GM23248 (cell line): ENCODE data around the gene LRRC66. TPM values are rescaled to one million over a fixed set of nuclear protein-coding genes. Genes with fewer than 3 reads are reported as not detected.

Experiments used
- DNase-seq: peaks from one replicate; pipeline ENCODE4 v3.0.0-alpha.2; 2015
- H2AFZ ChIP-seq: fragments of 200-600 bp; sonication (generic); 2 replicates; pipeline ENCODE4 v1.6.1; 2016; ENCODE audit warnings: antibody characterized with exemption
- H3F3A ChIP-seq: fragments of 200-600 bp; sonication (generic); 2 replicates; pipeline ENCODE4 v1.6.1; 2016; ENCODE audit warnings: mild to moderate bottlenecking, antibody characterized with exemption, mixed run types; ENCODE audit not compliant: insufficient read depth
- H3K27ac ChIP-seq: fragments of 200-600 bp; sonication (generic); 2 replicates; pipeline ENCODE4 v1.5.1; 2016; ENCODE audit warnings: mild to moderate bottlenecking
- H3K27me3 ChIP-seq: fragments of 200-600 bp; sonication (generic); replicated peaks from 2 replicates; pipeline ENCODE4 v1.6.1; 2016; ENCODE audit warnings: mild to moderate bottlenecking; ENCODE audit not compliant: insufficient read depth
- H3K36me3 ChIP-seq: fragments of 200-600 bp; sonication (generic); 2 replicates; pipeline ENCODE4 v1.6.1; 2016; ENCODE audit warnings: low read depth, mild to moderate bottlenecking
- H3K4me1 ChIP-seq: fragments of 200-600 bp; sonication (generic); 2 replicates; pipeline ENCODE4 v1.6.1; 2016; ENCODE audit warnings: mild to moderate bottlenecking; ENCODE audit not compliant: insufficient read depth
- H3K4me2 ChIP-seq: fragments of 200-600 bp; sonication (generic); one replicate; pipeline ENCODE4 v1.6.1; 2016; ENCODE audit warnings: mild to moderate bottlenecking; ENCODE audit not compliant: unreplicated experiment
- H3K4me3 ChIP-seq: fragments of 200-600 bp; sonication (generic); 2 replicates; pipeline ENCODE4 v1.5.1; 2016; ENCODE audit warnings: mild to moderate bottlenecking
- H3K79me2 ChIP-seq: fragments of 200-600 bp; sonication (generic); 2 replicates; pipeline ENCODE4 v1.6.1; 2016; ENCODE audit warnings: mild to moderate bottlenecking; ENCODE audit not compliant: insufficient read depth
- H3K9ac ChIP-seq: fragments of 200-600 bp; sonication (generic); 2 replicates; pipeline ENCODE4 v1.6.1; 2016; ENCODE audit warnings: mild to moderate bottlenecking
- H3K9me2 ChIP-seq: fragments of 200-600 bp; sonication (generic); 2 replicates; pipeline ENCODE4 v1.6.1; 2016; ENCODE audit warnings: mixed run types, mild to moderate bottlenecking, moderate library complexity; ENCODE audit not compliant: insufficient read depth
- H3K9me3 ChIP-seq: fragments of 200-600 bp; sonication (generic); one replicate; pipeline ENCODE4 v1.6.1; 2017; ENCODE audit warnings: low read depth
- H4K20me1 ChIP-seq: fragments of 200-600 bp; sonication (generic); 2 replicates; pipeline ENCODE4 v1.6.0; 2016; ENCODE audit not compliant: insufficient read depth
- EZH2 ChIP-seq: fragments of 200-600 bp; sonication (generic); IDR thresholded peaks from 2 replicates; pipeline ENCODE4 v1.6.1; 2018; ENCODE audit warnings: antibody characterized with exemption, mild to moderate bottlenecking; ENCODE audit not compliant: insufficient read depth, poor library complexity, severe bottlenecking
- EZH2phosphoT487 ChIP-seq: fragments of 200-600 bp; sonication (generic); IDR thresholded peaks from 2 replicates; pipeline ENCODE4 v1.6.1; 2018; ENCODE audit warnings: antibody characterized with exemption, moderate library complexity, mild to moderate bottlenecking, low read depth; ENCODE audit not compliant: insufficient read depth
- WGBS, 2 experiments: methylation state at CpG; one replicate each; pipeline ENCODE4 v1.1.6; 2015 to 2017; ENCODE audit warnings: low lambda C conversion rate in 2 of 2, low coverage in 1 of 2; ENCODE audit errors: missing lambda C conversion rate in 2 of 2; 5-methylcytosine and 5-hydroxymethylcytosine counted together
- in situ Hi-C: fragments of 300-500 bp; cut with MboI; formaldehyde crosslinking; loops from 2 replicates; pipeline ENCODE4 v1.15.0; 2020
- polyA plus RNA-seq: library from polyadenylated mRNA; unstranded; fragments of >200 nt; fragmentation: Nextera tagmentation; extraction: Ambion mirVana; gene quantifications from 2 replicates; pipeline ENCODE4 v1.2.1, GENCODE V29; 2016
- small RNA-seq: library from RNA; depleted of rRNA; stranded (forward); fragments of <200 nt; gene quantifications from one replicate; pipeline ENCODE3, GENCODE V24; 2014; ENCODE audit warnings: low read depth, low replicate concordance
- total RNA-seq: library from RNA; depleted of rRNA; stranded (reverse); fragments of >200 nt; shearing (Covaris generic); gene quantifications from 2 replicates; pipeline ENCODE4 v1.2.3, GENCODE V29; 2014; rRNA removed

LRRC66 gene
- total and polyA plus RNA-seq, 2 experiments from 2014 or later, result 0.13 to 0.32 TPM

DNA sequence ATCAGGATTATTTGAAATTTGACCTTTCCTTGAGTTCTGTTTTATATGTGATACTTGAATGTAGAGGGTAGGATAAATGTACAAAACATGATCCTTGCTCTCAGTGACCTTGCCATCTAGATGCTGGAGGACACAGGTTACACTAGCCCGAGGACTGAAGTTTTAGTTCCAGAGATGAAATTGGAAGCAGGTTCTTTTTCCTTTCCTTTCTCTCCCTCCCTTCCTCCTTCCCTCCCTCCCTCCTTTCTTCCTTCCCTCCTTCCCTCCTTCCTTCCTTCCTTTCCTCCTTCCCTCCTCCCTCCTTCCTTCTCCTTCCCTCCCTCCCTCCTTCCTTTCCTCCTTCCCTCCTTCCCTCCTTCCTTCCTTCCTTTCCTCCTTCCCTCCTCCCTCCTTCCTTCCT is 54.3 kb downstream of the LRRC66 start:
- H3K9ac ChIP-seq, result no peak overlapping the region
- H3K4me2 ChIP-seq, result no peak overlapping the region
- no peak overlapping the region for H2AFZ ChIP-seq
- H3K4me3 ChIP-seq, result no peak overlapping the region
- H3K36me3 ChIP-seq, result no peaks in the 10 kb centered on the region
- no peaks in the 10 kb centered on the region for H3F3A ChIP-seq
- TF ChIP-seq EZH2, result no peak
- TF ChIP-seq EZH2phosphoT487, result no peak
- no peaks in the 10 kb centered on the region for H3K9me2 ChIP-seq
- 43 to 45% methylated on average over 1 of the region's 1 CpG for WGBS, 2 experiments
- H3K9me3 ChIP-seq, result no peaks in the 10 kb centered on the region
- in situ Hi-C loops, result no loop called here
- no peak overlapping the region for H3K27ac ChIP-seq
- no peaks in the 10 kb centered on the region for H4K20me1 ChIP-seq
- H3K27me3 ChIP-seq, result no peaks in the 10 kb centered on the region
- DNase-seq, result no peak
- H3K4me1 ChIP-seq, result no peaks in the 10 kb centered on the region
- H3K79me2 ChIP-seq, result no peaks in the 10 kb centered on the region

DNA sequence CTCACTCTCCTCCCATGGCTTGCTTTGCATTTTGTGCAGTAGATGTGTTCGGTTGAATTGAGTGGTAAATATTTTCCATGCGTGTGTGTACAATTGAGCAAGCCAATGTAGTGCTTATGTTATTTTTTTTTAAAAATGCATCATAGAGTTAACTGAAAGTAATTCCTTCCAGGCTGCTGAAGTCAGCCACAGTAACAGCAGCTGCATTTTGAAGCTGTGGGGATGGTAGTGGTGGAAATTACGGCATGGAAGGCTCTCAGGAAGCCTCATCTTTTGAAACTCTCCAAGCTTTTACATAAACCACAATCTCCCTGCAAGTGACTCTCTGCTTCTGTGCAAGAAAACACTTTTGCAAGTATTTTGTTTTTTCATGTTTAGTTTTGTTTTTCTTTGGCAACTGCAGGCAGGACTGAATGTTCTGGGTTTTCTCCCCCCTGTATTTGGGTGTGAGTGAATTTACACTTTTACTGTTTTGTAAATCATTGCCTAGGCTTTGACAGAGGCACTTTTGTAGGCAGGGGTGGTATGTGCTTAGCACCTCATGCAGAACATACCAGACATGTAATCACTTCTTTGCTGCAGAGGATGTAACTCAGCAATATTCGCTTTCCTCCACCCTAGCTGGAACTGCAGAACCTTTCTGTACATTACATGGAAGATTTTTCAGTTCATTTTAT is 56.2 kb downstream of the LRRC66 start:
- H3F3A ChIP-seq, result no peaks in the 10 kb centered on the region
- H3K27me3 ChIP-seq, result no peaks in the 10 kb centered on the region
- in situ Hi-C loops, result no loop called here
- H3K9me3 ChIP-seq, result no peaks in the 10 kb centered on the region
- no peak for DNase-seq
- H3K36me3 ChIP-seq, result no peaks in the 10 kb centered on the region
- H3K4me2 ChIP-seq, result no peak overlapping the region
- no peaks in the 10 kb centered on the region for H3K9me2 ChIP-seq
- H4K20me1 ChIP-seq, result no peaks in the 10 kb centered on the region
- no peak overlapping the region for H3K27ac ChIP-seq
- no peak for TF ChIP-seq EZH2phosphoT487
- TF ChIP-seq EZH2, result no peak
- no peak overlapping the region for H3K9ac ChIP-seq
- H2AFZ ChIP-seq, result no peak overlapping the region
- H3K4me3 ChIP-seq, result no peak overlapping the region
- no peaks in the 10 kb centered on the region for H3K4me1 ChIP-seq
- 10 to 11% methylated on average over 4 of the region's 4 CpGs for WGBS, 2 experiments
- H3K79me2 ChIP-seq, result no peaks in the 10 kb centered on the region

GRCh38 chr4:51960486-51960885 is 59.7 kb downstream of the LRRC66 start:
- 1 to 10% methylated on average over 4 of the region's 4 CpGs for WGBS, 2 experiments
- Histone ChIP-seq H3K4me3 (no peak overlapping the region), H3K4me1 (no peaks in the 10 kb centered on the region), H3K36me3 (no peaks in the 10 kb centered on the region), H4K20me1 (no peaks in the 10 kb centered on the region), H3K9me2 (no peaks in the 10 kb centered on the region), H3K9me3 (no peaks in the 10 kb centered on the region), H3K4me2 (no peak overlapping the region), H3F3A (no peaks in the 10 kb centered on the region), H3K27me3 (no peaks in the 10 kb centered on the region), H3K79me2 (no peaks in the 10 kb centered on the region), H3K27ac (no peak overlapping the region), H3K9ac (no peak overlapping the region), H2AFZ (no peak overlapping the region)
- in situ Hi-C loops, result no loop called here
- no peak for TF ChIP-seq EZH2
- TF ChIP-seq EZH2phosphoT487, result no peak
- no peak for DNase-seq

GRCh38 chr4:51958199-51958968 is 61.8 kb downstream of the LRRC66 start:
- no peak overlapping the region for H3K4me2 ChIP-seq
- no peak overlapping the region for H2AFZ ChIP-seq
- H3K4me1 ChIP-seq, result no peaks in the 10 kb centered on the region
- H3K27me3 ChIP-seq, result 0 out of 2 replicates have a peak, but pooled peaks cover 2% of the 10 kb centered on the region
- no peaks in the 10 kb centered on the region for H3K36me3 ChIP-seq
- no peaks in the 10 kb centered on the region for H3F3A ChIP-seq
- no peak overlapping the region for H3K4me3 ChIP-seq
- in situ Hi-C loops, result no loop called here
- no peak overlapping the region for H3K9ac ChIP-seq
- no peaks in the 10 kb centered on the region for H3K9me2 ChIP-seq
- no peaks in the 10 kb centered on the region for H4K20me1 ChIP-seq
- no peak for DNase-seq
- 17 to 40% methylated on average over 2 of the region's 2 CpGs for WGBS, 2 experiments
- no peak overlapping the region for H3K27ac ChIP-seq
- no peak for TF ChIP-seq EZH2phosphoT487
- TF ChIP-seq EZH2, result no peak
- H3K79me2 ChIP-seq, result no peaks in the 10 kb centered on the region
- H3K9me3 ChIP-seq, result no peaks in the 10 kb centered on the region

Small RNAs within 50 kb of the gene (small RNA-seq; reads per million reads assigned to genes)
- not detected for gene AC104784.1

Other genes with a start within 250 kb of the LRRC66 start
- 33.2 and 47.9 TPM in 2 replicates for gene DCUN1D4, start 177.2 kb downstream of the LRRC66 start, total RNA-seq
- gene DCUN1D4, start 177.2 kb downstream of the LRRC66 start, polyA plus RNA-seq, result 46.8 TPM in 2 replicates
- 50.2 and 50.4 TPM in 2 replicates for gene SGCB, start 17.9 kb upstream of the LRRC66 start, total RNA-seq
- 108 and 112 TPM in 2 replicates for gene SGCB, start 17.9 kb upstream of the LRRC66 start, polyA plus RNA-seq
- gene SPATA18, start 30.9 kb upstream of the LRRC66 start, total RNA-seq, result 14.3 and 22.9 TPM in 2 replicates
- gene SPATA18, start 30.9 kb upstream of the LRRC66 start, polyA plus RNA-seq, result 12.5 and 13.7 TPM in 2 replicates